HG02970 (cell line): ENCODE data around the gene SPINK9.
"Not testable (repeated sequence)": the region's sequence is repeated elsewhere in the genome, so short reads cannot be mapped to it uniquely, and the experiment has no call there.

Source experiments
- ATAC-seq: cut with Tn5 transposase; IDR thresholded peaks from one replicate; pipeline ENCODE4 v1.9.1; 2021; ENCODE audit warnings: mild to moderate bottlenecking, moderate library complexity, moderate number of reproducible peaks; ENCODE audit not compliant: unreplicated experiment, low FRiP score

Gene SPINK9, protein sequence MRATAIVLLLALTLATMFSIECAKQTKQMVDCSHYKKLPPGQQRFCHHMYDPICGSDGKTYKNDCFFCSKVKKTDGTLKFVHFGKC

DNA sequence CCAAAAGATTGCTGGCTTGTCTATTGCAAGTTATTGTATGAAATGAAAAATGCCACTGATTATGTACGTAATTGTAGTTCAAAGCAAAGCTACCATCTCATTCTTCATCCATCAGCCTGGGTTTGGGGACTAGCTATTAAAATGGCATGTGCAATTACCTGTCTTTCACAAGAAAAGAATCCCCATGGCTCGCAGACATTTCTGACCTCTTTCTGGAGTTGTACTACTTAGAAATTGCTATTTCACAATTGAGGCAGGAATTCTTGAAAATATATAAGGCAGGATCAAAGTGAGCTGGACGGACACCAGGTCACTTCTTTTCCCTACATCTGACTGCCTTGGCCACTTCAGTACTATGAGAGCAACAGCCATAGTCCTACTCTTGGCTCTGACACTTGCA lies at the start of gene SPINK9:
TSS of gene SPINK9 (plus strand) at position 301 of the 400 bp plus-strand sequence. CDS start at position 356, 55 bp downstream.
- no peak for ATAC-seq

DNA sequence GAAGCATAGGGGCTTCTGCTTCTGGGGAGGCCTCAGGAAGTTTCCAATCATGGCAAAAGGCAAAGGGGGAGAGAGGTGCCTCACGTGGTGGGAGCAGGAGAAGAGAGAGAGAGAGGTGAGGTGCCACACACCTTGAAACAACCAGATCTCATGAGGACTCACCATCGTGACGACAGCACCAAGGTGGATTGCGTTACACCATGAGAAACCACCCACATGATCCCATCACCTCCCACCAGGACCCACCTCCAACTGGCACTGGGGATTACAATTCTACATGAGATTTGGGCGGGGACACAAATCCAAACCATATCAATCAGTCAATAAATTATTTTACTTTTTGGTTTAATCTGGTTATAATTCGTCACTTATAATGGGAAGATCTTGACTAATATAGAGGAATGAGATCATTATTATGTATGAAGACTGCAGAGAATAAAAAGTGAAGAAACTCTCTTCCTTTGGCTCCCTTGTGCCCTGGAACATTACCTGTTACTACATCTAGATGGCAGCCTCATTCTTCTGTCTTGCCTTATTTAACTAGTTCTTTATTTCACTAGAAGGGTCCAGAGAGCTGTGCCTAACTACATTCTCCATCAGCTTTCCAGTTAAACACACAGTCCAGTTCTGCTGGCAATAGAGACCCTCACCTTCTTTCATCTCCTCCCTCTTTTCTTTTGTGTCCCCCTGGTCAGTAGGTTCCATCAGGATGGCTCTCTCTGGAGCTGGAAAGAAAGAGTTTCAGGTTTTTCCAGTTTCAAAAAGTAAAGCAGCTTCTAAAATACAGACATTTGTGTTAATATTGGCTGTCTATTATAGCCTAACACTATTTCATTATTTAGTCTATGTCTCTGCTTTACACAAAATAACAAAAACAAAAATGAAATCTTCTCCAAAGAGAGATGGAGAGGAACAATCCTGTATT lies 44.8 kb upstream of the SPINK9 start:
- no peak for ATAC-seq

DNA sequence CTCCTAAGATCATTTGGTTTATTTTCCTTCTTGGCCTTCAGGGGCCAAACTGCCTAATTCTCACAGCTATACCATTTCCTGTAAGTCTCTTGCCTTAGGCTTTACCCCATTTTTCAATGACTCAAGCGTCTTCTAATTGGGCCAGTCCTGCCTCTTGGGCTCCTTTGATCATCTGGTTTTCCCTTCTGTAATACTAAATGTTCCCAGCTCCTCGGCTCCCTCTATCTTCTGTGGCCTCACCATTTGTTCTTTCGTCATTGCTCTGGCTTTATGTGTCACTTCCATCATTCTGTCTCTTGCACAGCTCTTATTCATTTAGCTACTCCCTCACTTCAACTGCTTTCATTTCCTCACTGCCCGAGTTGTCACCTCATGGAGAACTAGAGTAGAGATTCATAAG lies 37.6 kb upstream of the SPINK9 start:
- no peak for ATAC-seq

DNA sequence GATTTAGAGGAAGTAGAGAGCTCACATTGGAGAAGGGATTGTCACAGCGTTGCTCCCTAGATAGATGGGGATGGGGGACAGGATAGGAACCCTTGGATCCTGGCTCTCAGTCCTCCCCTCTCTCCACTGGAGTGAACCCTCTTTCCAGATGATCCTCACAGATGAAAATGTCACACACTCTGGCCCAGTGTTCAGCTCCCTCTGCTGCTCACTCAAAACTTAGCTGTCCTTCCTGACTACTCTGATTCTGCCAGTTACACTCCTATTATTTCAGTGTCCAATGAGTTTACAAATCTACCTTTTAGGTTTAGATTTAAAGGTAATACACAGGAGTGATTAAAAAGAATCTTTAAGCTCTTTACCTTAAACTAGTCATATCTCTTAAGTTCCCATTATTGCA lies 28.9 kb upstream of the SPINK9 start:
- no peak for ATAC-seq

DNA sequence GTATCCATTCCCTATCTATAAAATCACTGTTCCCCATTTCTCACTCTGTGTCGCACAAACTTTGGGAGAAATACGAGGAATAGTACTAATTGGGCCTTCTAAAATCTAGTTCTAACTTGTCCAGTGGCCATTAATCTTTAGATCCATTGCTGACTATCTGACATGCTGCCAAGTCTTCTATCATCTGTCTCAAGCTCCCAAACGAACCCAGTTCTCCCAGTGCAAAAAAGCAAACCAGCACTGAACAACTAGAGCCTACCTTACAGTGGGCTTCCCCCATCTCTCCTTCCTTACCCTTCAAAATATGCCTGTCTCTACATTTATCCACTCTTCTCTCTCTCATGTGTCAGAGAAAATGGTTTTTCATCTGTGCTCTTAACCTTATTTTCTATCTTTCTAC lies 26.3 kb upstream of the SPINK9 start:
- no peak for ATAC-seq

DNA sequence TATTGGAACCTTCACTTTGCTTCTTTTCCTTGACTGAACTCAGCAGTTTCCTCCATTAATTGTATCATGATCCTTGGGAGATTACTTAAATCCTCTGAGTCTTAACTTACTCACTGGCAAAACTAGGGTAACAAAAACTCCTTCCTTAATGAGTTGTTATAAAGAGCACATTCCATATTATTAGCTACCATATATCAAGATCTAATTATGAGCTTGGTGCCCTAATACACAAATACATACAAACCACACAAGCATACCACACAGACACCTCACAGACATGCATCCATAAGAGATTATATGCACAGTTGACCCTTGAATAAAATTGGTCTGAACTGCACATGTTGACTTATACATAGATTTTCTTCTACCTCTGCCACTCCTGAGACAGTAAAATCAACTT lies 25.6 kb upstream of the SPINK9 start:
- no peak for ATAC-seq

DNA sequence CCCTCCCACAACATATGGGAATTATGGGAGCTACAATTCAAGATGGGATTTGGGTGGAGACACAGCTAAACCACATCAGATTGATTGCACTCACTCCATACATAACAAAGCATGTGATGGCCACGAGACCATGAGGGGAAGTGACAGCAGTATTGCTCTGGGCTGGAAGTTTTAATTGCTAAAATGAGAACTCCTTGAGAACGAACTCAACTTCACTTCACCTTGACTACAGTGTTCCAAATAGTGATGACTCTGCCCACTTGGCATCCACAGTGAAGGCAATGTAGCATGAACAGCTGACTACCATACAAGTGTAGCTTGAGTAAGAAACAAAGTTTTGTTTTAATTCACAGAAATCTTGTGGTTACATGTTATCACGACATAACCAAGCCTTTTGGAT lies 23.9 kb upstream of the SPINK9 start:
- no peak for ATAC-seq

DNA sequence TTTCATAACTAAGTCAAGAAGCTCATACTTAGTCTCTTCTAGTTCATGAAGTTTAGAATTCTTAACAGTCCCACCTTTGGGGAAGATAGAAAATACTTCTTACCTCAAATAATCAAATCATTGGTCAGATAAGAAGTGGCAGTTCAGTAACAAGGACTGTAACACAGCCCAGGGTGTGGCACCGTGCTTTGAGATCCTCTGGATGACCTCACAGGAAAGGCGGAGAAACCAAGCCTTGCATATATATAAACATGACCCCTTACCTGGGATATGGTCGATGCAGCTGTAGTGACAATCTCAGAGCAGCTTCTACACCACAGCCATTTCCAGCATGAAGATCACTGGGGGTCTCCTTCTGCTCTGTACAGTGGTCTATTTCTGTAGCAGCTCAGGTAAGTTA lies 23.2 kb upstream of the SPINK9 start, which contains the start of gene SPINK7:
TSS of gene SPINK7 (plus strand) at position 271 of the 400 bp plus-strand sequence. CDS start at position 332, 61 bp downstream.
- ATAC-seq: no peak

DNA sequence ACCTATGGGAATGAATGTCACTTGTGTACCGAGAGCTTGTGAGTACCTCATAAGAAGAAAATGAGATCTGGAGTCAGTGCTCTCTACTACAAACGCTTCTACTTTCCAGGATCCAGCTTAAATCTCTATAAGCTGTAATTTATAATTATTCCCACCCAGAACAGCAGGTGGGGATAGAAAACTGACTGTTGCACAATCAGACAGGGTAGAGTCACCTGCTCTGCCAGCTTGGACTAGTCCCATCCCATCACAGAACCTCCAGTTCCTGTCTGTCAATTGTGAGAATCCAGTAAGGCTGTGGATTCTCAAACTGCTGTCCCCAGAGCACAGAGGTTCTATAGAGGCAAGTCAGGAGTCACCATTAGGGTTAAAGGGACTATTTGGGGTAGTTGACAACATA lies 21.2 kb upstream of the SPINK9 start:
- ATAC-seq: no peak

DNA sequence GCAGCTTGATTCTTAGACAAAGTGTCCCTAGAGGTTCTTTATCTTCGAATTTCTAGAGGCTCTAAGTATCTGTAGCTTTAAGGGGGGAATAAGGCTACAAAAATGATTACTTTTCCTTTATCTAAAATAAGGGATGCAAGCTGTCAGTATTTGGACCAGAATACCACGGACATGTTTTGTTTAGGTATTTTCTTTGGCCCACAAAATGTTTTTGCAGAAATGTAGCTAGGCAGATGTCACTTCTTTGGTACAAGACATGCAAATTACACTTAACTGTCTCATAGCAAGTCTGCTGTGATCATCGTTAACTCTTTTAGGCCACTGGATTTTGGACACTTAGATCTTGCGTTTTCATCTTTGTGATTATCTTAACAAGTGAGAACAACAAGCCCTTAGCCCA lies 20.6 kb upstream of the SPINK9 start:
- ATAC-seq: no peak

DNA sequence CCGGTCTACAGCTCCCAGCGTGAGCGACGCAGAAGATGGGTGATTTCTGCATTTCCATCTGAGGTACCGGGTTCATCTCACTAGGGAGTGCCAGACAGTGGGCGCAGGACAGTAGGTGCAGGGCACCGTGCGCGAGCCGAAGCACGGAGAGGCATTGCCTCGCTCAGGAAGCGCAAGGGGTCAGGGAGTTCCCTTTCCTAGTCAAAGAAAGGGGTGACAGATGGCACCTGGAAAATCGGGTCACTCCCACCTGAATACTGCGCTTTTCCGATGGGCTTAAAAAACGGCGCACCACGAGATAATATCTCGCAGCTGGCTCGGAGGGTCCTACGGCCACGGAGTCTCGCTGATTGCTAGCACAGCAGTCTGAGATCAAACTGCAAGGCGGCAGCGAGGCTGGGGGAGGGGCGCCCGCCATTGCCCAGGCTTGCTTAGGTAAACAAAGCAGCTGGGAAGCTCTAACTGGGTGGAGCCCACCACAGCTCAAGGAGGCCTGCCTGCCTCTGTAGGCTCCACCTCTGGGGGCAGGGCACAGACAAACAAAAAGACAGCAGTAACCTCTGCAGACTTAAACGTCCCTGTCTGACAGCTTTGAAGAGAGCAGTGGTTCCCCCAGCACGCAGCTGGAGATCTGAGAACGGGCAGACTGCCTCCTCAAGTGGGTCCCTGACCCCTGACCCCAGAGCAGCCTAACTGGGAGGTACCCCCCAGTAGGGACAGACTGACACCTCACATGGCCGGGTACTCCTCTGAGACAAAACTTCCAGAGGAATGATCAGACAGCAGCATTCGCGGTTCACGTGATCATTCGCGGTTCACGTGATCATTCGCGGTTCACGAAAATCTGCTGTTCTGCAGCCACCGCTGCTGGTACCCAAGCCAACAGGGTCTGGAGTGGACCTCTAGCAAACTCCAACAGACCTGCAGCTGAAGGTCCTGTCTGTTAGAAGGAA lies 15.1 kb upstream of the SPINK9 start:
- ATAC-seq: not testable (repeated sequence)

DNA sequence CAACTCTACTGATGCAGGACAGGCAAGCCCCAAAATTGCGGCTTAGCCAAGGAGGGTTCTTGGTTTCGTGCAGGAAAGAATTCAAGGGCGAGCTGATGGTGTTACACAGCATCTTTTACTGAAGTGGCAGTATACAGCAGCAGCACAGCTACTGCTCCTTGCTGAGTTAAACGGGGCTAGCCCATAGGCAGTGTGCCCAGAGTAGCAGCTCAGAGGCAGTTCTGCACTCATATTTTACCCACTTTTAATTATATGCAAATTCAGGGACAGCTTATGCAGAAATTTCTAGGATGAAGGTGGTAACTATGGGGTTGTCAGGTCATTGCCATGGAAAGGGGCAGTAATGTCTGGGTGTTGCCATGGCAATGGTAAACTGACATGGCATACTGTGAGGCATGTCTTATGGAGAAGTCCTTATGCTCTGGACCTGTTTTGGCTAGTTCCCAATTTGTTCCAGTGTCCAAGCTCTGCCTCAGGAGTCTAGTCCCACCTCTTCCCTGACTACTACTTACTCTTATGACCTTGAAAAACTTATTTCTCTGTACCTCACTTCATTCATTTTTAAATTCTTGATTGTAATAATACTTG lies 2.0 kb upstream of the SPINK9 start:
- ATAC-seq: no peak

DNA sequence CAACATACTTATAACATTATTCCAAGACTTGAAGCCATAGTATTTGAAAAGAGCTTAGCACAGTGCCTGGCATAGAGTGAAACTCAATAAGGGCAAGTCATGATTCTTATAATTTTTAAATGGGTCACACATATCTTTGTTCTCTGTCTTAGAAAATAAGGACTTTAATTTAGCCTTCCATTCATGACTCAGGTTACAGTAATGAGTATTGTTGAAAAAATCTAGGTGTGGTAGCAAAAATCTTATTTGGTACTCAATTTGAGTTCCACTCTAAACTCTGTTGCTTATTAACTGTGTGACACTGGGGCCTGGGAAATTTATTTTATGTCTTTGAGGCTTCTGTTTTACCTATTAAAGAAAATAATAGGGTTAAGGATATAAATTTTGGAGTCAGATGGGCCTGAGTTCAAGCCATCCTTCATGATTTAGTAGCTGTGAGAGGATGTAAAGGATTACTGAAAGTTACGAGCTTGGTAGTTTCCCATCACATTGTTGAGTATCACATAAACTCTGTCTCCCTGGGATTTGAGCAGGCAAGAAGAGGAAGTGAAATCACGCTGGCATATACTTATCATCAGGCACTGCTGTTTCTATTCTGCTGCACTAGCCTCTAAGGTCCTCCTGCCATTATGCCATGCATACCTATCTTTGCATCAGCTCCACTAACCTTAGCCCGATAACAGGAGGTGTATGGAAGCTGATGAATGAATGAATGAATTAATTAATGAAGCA lies 1.5 kb downstream of the SPINK9 start:
- ATAC-seq: no peak

DNA sequence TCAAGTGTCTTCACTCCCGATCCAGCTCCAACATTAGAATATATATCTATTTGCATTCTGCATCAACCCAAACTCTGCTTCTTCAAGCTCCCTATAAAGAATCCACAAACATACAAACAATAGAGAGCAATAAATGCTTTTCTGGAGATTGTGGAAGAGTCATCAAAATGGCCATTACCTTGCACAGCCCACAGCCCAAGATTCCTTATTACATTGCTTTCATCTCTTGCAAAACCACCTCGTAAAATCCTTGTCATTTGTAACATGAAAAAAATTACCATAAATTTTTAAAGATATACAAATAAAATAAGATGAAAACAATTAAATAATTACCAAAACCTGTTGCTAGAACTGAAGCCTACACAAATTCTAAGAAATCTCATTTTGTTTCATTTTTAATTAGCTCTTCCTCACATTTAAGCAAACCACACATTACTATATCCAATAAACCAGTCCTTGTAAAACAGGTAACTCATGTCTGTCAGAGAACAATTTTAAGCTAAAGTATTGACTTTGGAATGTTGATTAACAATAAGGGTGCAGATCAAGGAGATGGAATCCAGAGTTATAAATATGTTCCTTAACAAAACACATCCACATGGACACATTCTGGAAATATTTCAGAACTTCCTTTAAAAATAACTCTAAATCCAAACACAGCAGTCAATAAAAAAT lies 7.1 kb downstream of the SPINK9 start:
- ATAC-seq: no peak

DNA sequence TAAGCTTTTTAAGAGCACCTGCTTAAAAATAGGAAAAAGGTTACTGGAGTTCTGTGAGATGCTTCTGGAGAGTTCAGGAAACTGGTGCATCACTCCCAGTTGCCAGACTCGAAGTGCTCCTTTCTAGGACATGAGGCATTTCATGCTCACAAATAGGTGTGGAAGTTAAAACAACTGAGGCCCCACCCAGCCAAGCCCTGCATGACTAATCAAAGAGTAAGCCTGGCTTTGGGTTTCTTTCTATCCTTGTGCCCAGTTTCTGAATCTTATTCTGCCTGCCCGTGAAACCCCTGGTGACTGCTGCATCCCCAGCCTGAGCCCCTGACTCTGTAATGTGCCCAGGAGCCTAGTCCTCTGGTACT lies 7.7 kb downstream of the SPINK9 start:
- no peak for ATAC-seq

DNA sequence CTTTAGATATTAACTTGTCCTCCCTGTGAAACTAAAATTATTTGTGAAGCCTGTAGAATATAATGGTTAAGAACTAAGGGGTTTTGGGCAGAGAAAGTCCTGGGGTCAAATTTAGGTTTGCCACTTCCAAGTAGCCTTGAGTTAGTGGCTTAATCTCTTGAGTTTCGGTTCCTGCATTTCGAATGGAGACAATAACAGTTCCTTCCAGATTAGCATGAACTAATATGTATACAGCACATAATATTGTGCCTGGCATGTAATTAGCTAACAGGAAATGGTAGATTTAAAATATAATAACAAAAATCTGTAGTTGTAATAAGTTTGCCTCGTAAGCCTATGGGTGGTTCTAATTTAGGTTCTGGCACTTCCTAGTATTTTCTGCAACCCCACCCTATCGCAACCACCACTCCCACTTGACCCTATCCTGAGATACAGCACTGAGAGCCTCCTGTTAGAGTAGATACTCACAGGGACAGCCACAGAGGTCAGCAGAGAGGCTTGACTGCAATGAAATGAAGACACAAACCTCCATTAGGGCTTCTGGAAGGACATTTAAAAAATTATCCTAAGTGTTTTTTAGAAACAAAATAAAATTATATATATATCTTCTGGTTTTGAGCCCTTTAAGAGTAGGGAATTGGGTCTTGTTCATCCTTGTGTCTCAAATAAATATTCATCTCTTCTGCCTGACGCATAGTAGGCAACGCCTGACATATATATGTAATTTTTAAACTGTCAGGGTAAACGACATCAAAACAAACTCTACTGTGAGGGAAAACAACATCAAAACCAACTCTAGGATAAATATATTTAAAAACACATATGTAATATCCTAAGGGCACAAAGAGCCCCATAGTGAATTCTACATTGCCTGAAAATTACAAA lies 8.5 kb downstream of the SPINK9 start:
- no peak for ATAC-seq

DNA sequence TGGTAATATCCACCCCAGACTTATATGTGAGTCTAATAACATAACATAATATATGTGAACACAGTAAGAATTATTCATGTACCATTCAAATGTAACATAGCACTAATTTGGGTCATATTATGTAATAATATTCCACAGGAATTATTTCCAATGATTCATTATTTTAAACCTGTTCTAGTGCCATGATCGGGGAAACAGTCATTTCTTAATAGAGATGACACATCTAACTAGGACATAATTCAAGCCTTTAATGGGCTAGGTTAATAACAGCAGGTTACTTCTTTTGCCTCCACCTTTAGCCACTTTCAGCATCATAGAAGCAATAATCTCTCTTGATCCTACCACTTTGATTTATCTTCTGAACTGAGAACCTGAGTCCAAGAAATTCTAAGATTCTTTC lies 12.3 kb downstream of the SPINK9 start:
- no peak for ATAC-seq

DNA sequence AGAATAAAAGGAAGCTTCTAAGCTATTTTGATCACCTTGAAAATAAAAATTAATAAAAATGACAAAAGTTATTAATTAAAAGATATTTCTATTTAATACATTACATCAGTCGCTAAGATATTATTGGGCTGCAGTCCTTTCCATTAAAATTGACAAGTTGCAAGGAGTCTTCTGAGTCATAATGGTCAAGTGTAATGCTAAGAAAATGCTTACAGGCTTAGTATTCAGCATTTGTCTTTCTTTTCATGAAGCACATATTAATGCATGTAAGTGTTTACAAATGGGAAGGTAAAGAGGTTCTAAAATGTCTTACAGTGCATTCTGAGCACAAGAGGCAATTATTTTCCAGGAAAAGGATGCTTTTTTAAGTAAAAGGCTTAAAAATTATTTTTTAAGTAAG lies 17.3 kb downstream of the SPINK9 start:
- ATAC-seq: no peak
